Measurements from ENCODE around the gene HES6.

The HES6 gene

GRCh38 chr2:238240757-238241711, 1.2 kb upstream of the HES6 start:
- ATAC-seq (replicated peaks) (no peak), DNase-seq (no peak)
- peak overlapping the region; percentile 84 to 92 for H3K4me3 Mint-ChIP-seq
- H3K4me1 Mint-ChIP-seq (ENCODE audit: low read depth in 2 of 2), result peaks cover 7 to 9% of the 10 kb centered on the region in 2 donors
- H3K36me3 Mint-ChIP-seq (ENCODE audit: insufficient read depth), result peaks cover 14% of the 10 kb centered on the region
- no peaks in the 10 kb centered on the region for H3K9me3 Mint-ChIP-seq
- peaks cover under 1 to 9% of the 10 kb centered on the region in 2 donors for H3K27me3 Mint-ChIP-seq
- H3K27ac Mint-ChIP-seq, result peak overlapping the region in 1 of 2 donors; percentile 42

DNA sequence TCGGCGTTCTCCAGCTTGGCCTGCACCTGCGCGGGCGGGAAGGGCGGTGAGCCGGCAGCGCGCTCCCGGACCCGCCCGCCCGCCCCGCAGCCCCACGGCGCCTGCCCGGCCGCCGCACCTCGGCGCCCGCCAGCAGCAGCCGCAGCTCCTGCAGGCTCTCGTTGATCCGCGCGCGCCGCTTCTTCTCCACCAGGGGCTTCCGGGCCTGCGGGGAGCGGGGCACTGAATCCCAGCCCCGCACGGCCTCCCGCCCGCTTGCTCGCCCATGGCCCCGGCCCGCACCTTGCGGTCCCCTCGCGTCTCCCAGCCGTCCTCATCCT, 335 bp downstream of the HES6 start:
- Mint-ChIP-seq H3K4me1 (ENCODE audit: low read depth in 2 of 2) (peaks cover 7 to 9% of the 10 kb centered on the region in 2 donors), H3K4me3 (peak overlapping the region; percentile 42 to 92), H3K27me3 (peaks cover 14 to 22% of the 10 kb centered on the region in 2 donors), H3K27ac (no peak overlapping the region), H3K9me3 (no peaks in the 10 kb centered on the region), H3K36me3 (ENCODE audit: insufficient read depth) (peaks cover 3% of the 10 kb centered on the region)
- peak; percentile 37 for ATAC-seq (replicated peaks)
- peak in 2 of 3 experiments; percentile 24 to 29 for DNase-seq

GRCh38 chr2:238238766-238239542, 884 bp downstream of the HES6 start:
- Mint-ChIP-seq H3K4me3 (peak overlapping the region in 1 of 2 donors; percentile 67), H3K9me3 (no peaks in the 10 kb centered on the region), H3K36me3 (ENCODE audit: insufficient read depth) (peaks cover 3% of the 10 kb centered on the region), H3K27me3 (peaks cover 14 to 22% of the 10 kb centered on the region in 2 donors), H3K4me1 (ENCODE audit: low read depth in 2 of 2) (peaks cover 7 to 9% of the 10 kb centered on the region in 2 donors), H3K27ac (no peak overlapping the region)
- peak; percentile 29 to 36 (median 35) for DNase-seq
- peak; percentile 40 for ATAC-seq (replicated peaks)

DNA sequence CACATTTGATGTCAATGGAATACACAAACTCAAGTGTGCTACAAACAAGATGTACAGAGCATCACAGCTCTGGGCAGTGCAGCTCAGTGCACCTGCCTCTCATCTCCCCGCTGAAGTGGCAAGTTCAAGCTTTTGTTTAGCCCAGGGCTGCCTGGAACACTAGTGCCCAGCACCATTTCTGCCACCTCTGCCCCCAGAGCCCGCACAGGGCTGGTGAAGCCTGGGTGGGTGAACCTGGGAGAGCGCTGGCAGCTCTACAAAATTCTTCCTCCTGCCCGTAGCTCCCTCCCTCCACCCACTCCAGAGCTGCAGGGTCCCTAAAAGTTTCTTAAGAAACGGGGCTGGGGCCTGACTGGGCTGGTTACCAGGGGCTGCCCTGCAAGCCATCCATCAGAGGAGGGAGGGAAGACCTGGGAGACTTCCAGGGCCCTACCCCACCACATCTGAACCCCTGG, 1.5 kb downstream of the HES6 start:
- Mint-ChIP-seq H3K9me3 (no peaks in the 10 kb centered on the region), H3K4me1 (ENCODE audit: low read depth in 2 of 2) (peaks cover 9% of the 10 kb centered on the region in 2 donors), H3K27ac (no peak overlapping the region), H3K27me3 (peaks cover 14 to 22% of the 10 kb centered on the region in 2 donors), H3K36me3 (ENCODE audit: insufficient read depth) (peaks cover 3% of the 10 kb centered on the region), H3K4me3 (peak overlapping the region in 1 of 2 donors; percentile 67)
- DNase-seq, result no peak
- no peak for ATAC-seq (replicated peaks)

DNA sequence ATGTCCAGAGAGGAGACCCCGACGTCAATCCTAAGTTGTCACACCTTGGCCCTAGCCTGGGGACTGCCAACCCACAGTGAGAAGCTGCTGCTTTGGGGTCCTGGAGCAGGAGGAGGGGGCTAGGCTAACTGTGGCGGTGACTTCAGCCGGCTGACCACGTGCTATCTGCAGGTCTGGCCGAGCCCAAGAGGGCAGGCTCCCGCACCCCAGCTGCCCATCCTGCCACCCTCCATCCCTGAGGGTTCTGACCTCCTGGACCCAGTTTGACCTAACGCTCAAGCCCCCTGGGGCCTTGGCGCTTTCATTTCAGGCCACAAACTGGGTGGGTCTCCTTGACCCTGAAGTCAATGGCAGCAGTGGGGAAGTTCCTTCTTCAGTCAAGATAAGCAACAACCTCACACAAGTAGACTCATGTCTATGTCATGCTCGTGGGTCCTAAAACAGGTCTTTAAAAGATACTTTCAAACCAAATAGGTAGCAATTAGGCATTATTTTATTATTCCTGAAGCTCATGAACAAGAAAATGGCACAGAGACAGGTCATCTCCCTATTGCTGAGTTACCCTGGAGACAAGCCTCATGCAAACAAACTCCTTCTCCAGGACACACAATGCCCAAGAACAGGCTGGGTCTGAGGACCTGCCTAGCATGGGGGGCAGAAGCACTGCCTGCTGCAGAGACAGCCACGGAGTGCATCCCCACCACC, 2.3 kb downstream of the HES6 start:
- peaks cover 3% of the 10 kb centered on the region for H3K36me3 Mint-ChIP-seq (ENCODE audit: insufficient read depth)
- H3K27me3 Mint-ChIP-seq, result peaks cover 17 to 23% of the 10 kb centered on the region in 2 donors
- H3K4me3 Mint-ChIP-seq, result peak overlapping the region in 1 of 2 donors; percentile 67
- ATAC-seq (replicated peaks) (no peak), DNase-seq (no peak)
- H3K27ac Mint-ChIP-seq, result no peak overlapping the region
- no peaks in the 10 kb centered on the region for H3K9me3 Mint-ChIP-seq
- H3K4me1 Mint-ChIP-seq (ENCODE audit: low read depth in 2 of 2), result peaks cover 9% of the 10 kb centered on the region in 2 donors

DNA sequence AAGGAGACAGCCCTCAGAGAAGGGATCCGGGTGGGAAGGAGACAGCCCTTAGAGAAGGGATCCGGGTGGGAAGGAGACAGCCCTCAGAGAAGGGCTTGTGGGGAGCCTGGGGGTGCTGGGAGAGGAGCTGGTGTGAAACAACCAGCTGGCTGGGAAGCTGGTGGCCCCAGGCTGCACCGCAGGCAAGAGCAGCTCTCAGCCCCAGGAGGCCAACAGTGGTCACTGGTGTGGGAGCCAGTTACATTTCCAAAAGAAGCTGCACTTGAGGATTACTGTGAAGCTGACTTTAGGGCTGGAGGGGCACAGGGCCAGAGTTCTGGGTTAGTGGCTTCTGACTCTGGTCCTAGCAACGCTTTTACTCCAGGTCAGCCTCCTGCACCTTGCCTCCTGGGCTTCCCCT, 3.3 kb downstream of the HES6 start:
- Mint-ChIP-seq H3K36me3 (ENCODE audit: insufficient read depth) (peaks cover 3% of the 10 kb centered on the region), H3K27me3 (peaks cover 27 to 30% of the 10 kb centered on the region in 2 donors), H3K27ac (no peak overlapping the region), H3K4me3 (no peak overlapping the region), H3K9me3 (no peaks in the 10 kb centered on the region), H3K4me1 (ENCODE audit: low read depth in 2 of 2) (peaks cover 8 to 12% of the 10 kb centered on the region in 2 donors)
- DNase-seq (no peak), ATAC-seq (replicated peaks) (no peak)

- no peak for ATAC-seq (replicated peaks)
- Mint-ChIP-seq H3K9me3 (no peaks in the 10 kb centered on the region), H3K4me1 (ENCODE audit: low read depth in 2 of 2) (peaks cover 9 to 17% of the 10 kb centered on the region in 2 donors), H3K36me3 (ENCODE audit: insufficient read depth) (no peaks in the 10 kb centered on the region), H3K27ac (no peak overlapping the region), H3K4me3 (no peak overlapping the region), H3K27me3 (peaks cover 29 to 30% of the 10 kb centered on the region in 2 donors)
- DNase-seq, result no peak
These were observed 4.0 kb downstream of the HES6 start for GRCh38 chr2:238235856-238236255.

- H3K9me3 Mint-ChIP-seq, result no peaks in the 10 kb centered on the region
- H3K27me3 Mint-ChIP-seq, result peaks cover 30 to 33% of the 10 kb centered on the region in 2 donors
- DNase-seq (no peak), ATAC-seq (replicated peaks) (no peak)
- no peaks in the 10 kb centered on the region for H3K36me3 Mint-ChIP-seq (ENCODE audit: insufficient read depth)
- peak overlapping the region in 1 of 2 donors; percentile 8 for H3K4me3 Mint-ChIP-seq
- peaks cover 8 to 21% of the 10 kb centered on the region in 2 donors for H3K4me1 Mint-ChIP-seq (ENCODE audit: low read depth in 2 of 2)
- no peak overlapping the region for H3K27ac Mint-ChIP-seq
These were observed 4.5 kb downstream of the HES6 start for GRCh38 chr2:238235331-238235732.

DNA sequence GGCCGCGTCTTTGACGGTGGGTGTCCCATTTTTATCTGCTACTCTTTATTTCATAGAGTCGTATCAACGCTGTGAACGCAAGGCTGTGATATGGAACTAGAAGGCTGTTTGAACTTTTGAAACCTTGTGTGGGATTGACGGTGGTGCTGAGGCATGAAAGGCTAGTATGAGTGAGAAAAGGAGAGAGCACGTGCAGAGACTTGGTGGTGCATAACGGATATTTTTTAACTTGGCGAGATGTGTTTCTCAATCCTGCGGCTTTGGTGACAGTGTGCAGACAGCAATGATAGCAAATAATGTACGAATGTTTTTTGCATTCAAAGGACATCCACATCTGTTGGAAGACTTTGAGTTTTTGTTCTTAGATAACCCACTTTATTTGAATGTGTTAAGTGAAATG, 6.2 kb downstream of the HES6 start:
- H3K9me3 Mint-ChIP-seq, result no peaks in the 10 kb centered on the region
- no peaks in the 10 kb centered on the region for H3K36me3 Mint-ChIP-seq (ENCODE audit: insufficient read depth)
- DNase-seq (no peak), ATAC-seq (replicated peaks) (no peak)
- H3K27me3 Mint-ChIP-seq, result peaks cover 30 to 36% of the 10 kb centered on the region in 2 donors
- H3K4me3 Mint-ChIP-seq, result peak overlapping the region in 1 of 2 donors; percentile 64
- H3K27ac Mint-ChIP-seq, result no peak overlapping the region
- peaks cover 5 to 27% of the 10 kb centered on the region in 2 donors for H3K4me1 Mint-ChIP-seq (ENCODE audit: low read depth in 2 of 2)

DNA sequence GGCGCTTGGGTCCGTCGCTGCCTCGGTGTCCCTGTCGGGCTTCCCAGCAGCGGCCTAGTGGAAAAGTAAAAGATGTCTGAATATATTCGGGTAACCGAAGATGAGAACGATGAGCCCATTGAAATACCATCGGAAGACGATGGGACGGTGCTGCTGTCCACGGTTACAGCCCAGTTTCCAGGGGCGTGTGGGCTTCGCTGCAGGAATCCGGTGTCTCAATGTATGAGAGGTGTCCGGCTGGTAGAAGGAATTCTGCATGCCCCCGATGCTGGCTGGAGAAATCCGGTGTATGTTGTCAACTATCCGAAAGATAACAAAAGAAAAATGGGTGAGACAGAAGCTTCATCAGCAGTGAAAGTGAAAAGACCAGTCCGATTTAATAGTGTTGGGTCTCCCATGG, 8.0 kb downstream of the HES6 start:
- DNase-seq, result no peak
- Mint-ChIP-seq H3K27ac (no peak overlapping the region), H3K4me3 (peak overlapping the region; percentile 75 to 87), H3K9me3 (no peaks in the 10 kb centered on the region), H3K36me3 (ENCODE audit: insufficient read depth) (peaks cover 7% of the 10 kb centered on the region), H3K4me1 (ENCODE audit: low read depth in 2 of 2) (peaks cover 5 to 27% of the 10 kb centered on the region in 2 donors), H3K27me3 (peaks cover 32 to 45% of the 10 kb centered on the region in 2 donors)
- no peak for ATAC-seq (replicated peaks)

- Mint-ChIP-seq H3K27ac (no peak overlapping the region), H3K4me3 (peak overlapping the region; percentile 75 to 87), H3K4me1 (ENCODE audit: low read depth in 2 of 2) (peaks cover 5 to 27% of the 10 kb centered on the region in 2 donors), H3K9me3 (no peaks in the 10 kb centered on the region), H3K27me3 (peaks cover 30 to 45% of the 10 kb centered on the region in 2 donors), H3K36me3 (ENCODE audit: insufficient read depth) (peaks cover 10% of the 10 kb centered on the region)
- peak; percentile 71 to 79 (median 77) for DNase-seq
- peak; percentile 95 for ATAC-seq (replicated peaks)
These were observed 8.5 kb downstream of the HES6 start for GRCh38 chr2:238231251-238231793.

DNA sequence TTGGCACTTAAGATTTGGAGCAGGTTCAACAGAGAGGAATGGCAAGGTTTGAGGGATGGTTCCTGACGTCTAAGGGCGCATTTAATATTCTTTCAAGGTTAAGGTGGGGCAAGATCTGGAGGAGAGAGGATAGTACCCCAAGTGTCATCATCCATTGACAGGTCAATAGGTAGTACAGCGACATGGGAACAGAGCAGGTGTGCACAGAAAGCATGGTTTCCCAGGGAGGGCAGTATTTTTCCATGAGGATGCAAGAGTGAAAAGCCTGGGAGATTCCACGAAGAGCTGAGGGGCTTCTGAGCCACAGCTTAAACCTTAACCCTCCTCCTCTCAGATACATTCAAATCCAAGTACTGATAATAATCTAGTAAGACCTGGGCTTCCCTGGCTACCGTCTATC, 9.1 kb downstream of the HES6 start:
- no peak overlapping the region for H3K27ac Mint-ChIP-seq
- H3K4me3 Mint-ChIP-seq, result peak overlapping the region; percentile 75 to 87
- no peaks in the 10 kb centered on the region for H3K9me3 Mint-ChIP-seq
- peaks cover 24 to 41% of the 10 kb centered on the region in 2 donors for H3K27me3 Mint-ChIP-seq
- peaks cover 5 to 27% of the 10 kb centered on the region in 2 donors for H3K4me1 Mint-ChIP-seq (ENCODE audit: low read depth in 2 of 2)
- DNase-seq, result no peak
- peaks cover 10% of the 10 kb centered on the region for H3K36me3 Mint-ChIP-seq (ENCODE audit: insufficient read depth)
- ATAC-seq (replicated peaks), result no peak

- no peaks in the 10 kb centered on the region for H3K9me3 Mint-ChIP-seq
- peaks cover 5 to 27% of the 10 kb centered on the region in 2 donors for H3K4me1 Mint-ChIP-seq (ENCODE audit: low read depth in 2 of 2)
- no peak overlapping the region for H3K27ac Mint-ChIP-seq
- no peak for ATAC-seq (replicated peaks)
- H3K36me3 Mint-ChIP-seq (ENCODE audit: insufficient read depth), result peaks cover 13% of the 10 kb centered on the region
- no peak overlapping the region for H3K4me3 Mint-ChIP-seq
- DNase-seq, result no peak
- H3K27me3 Mint-ChIP-seq, result peaks cover 14 to 30% of the 10 kb centered on the region in 2 donors
These were observed 11.1 kb downstream of the HES6 start for GRCh38 chr2:238228700-238229099.
